ENCODE results near the gene PLEKHG3.
"Not testable (repeated sequence)": the region's sequence is repeated elsewhere in the genome, so short reads cannot be mapped to it uniquely, and the experiment has no call there.

PLEKHG3 gene

DNA sequence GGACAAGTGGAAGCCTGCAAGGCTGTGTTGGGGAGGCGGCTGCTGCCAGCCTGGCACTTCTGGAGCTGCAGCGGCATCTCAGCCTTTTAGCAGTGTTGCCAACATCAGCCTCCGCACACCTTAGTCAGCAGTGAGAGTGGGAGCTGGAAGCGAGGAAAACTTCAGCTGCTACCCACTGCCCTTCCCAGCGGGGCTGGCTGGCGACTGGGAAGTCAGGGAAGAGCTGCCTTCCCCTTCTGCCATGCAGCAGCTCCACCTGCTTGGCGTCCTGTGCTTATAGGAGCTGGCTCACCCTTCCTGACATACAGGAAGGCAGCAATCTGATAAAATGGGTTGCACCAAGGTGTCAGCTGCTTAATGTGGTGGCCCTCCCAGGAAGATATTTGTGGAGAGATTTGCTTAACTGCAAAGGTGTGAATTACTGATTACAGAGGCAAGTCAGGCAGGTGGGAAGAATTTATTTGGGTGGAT lies 15.4 kb upstream of the PLEKHG3 start:
- DNase-seq, result no peak

DNA sequence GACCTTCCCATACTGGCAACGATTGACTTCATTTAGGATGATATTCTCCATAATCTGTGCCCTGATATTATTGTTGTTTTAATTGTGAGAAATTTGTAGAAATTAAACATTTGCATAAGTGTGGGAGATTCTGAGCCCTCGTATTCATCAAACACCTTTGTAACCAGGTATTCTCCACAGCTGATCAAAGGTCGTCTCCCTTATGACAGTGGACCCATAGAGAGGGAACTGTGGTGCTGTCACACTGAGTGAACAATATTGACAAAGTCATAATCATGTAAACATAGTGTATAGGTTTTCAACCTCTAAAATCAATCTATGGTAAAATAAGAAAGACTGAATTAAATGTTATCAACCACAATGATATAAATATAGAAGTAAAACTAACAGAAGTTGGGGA lies 14.9 kb upstream of the PLEKHG3 start:
- no peak for DNase-seq

DNA sequence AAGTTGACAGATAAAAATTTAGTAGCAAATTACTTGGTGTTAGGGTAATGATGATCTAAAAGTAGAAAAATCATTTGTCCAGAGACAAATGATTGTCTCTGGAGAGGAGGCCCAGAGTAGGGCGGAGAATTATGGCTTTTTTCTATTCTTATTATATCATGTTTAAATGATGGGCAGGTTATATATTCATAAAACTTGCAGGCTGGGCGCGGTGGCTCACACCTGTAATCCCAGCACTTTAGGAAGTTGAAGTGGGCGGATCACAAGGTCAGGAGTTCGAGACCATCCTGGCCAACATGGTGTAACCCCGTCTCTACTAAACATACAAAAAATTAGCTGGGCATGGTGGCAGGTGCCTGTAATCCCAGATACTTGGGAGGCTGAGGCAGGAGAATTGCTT lies 13.6 kb upstream of the PLEKHG3 start:
- not testable (repeated sequence) for DNase-seq

DNA sequence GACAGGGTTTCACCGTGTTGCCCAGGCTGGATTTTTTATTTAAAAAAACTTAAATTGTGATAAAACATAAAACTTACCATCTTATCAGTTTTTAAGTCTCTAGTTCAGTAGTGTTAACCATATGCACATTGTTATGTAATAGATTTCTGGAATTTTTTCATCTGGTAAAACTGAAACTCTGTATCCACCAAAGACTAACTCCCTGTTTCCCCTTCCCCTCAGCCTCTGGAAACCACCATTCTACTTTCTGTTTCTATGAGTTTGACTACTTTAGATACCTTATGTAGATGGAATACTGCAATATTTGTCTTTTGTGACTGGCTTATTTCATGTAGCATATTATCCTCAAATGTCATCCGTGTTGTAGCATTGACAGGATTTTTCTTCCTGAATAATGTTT lies 12.8 kb upstream of the PLEKHG3 start:
- DNase-seq, result no peak

DNA sequence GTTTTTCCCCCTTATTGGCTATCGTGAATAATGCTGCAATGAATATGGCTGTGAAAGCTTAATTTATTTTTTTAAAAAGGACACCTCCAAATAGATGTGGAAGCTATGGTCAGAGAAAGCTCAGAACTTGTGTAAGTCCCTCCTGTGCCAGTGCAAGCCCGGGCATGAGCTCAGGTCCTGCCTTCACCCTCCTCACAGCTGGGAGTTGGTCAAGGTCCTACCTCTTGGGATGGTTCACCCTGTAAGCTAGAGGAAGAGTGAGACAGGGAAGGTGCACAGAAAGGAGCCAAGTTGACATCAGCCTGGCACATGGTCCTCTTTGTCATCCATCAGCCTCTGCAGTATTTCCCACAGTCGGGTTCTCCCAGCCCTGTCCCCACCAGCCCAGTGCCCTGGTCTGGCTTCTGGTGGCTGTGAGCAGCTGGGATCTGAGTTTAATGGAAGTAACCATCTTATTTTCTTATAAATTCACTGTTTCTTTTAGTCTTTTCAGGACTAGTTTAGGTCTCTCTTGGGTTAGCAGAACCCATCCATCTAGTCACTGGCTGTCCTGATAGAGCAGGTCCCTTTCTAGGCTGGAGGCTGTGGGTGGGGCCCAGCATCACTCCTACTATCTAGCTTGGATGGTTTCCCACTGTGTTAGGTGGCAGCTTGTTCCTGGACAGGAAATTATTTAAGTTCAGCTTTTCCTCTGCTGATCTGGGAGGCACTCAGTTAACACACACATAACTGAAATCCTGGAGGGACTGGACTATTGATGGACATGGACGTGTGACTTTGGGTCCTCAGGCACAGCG lies 11.8 kb upstream of the PLEKHG3 start:
- DNase-seq, result no peak

DNA sequence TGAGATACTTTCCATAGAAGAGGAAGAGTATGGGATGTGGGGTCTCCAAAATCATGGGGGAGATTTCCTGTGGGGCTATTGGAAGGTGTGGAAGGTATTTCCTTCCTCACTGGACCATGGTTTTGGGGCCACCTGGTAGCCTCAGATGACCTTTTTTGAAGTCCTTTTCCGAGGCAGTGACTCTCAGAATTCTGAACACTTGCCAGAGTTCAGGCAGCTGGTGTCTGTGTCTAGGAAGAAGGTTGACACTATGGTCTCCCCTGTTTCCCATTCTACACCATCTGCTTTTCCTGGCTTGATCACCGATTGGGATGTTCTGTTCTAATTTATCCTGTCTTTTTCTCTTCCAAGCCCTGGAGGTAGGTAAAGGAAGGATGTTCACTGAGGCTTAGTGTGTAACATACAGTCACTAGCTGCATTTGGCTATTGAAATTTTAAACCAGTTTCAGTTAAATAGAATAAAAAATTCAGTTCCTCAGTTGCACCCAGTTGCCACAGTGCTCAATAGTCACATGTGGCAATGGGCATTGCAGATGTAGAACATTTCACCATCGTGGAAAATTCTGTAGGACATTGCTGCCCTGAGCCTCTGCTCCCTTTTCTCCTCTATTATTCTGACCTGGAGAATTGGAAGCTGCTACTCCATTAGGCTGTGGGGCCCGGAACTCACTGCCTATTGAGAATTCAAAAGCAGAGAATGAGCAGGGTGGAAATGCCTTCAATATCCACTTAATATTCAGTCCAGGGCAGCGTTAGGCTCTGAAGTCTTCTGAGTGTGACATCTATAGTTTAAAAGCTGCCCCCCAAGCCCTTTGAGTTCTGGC lies 11.0 kb upstream of the PLEKHG3 start:
- DNase-seq, result no peak

DNA sequence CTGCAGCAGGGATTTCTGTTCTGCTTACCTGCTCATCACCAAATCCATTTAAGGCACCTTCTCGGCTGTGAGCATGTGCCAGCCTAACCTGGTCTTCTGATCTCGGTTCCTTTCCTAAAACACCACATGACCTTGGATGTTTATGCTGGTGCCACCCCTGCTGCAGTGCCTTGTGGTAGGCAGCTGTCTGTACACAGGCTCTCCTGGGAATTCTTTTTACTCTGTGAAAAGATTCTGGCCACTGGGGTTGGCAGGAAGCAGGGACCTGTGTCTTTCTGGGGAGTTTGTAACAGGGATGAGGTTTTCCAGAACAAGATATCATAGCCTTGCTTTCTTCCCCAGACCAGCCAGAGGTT lies 10.4 kb upstream of the PLEKHG3 start:
- no peak for DNase-seq

DNA sequence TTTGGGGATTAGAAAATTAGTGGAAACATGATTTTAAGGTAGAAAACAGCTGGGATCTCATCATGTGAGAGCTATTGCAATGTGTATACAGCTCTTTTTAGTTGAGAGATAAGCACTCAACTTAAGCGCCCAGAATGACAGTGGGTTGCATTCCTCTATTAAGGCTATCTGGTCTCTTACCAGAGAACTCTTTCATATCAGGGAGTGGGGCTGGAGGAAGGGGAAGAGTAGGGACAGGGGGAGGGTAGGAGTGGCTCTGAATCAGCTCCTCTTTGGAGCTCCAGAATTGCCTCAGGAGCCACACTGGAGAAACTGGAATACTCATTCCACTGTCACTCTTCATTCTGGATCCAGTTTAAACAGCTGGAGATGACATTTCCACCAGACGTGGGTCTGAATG lies 9.2 kb upstream of the PLEKHG3 start:
- no peak for DNase-seq

DNA sequence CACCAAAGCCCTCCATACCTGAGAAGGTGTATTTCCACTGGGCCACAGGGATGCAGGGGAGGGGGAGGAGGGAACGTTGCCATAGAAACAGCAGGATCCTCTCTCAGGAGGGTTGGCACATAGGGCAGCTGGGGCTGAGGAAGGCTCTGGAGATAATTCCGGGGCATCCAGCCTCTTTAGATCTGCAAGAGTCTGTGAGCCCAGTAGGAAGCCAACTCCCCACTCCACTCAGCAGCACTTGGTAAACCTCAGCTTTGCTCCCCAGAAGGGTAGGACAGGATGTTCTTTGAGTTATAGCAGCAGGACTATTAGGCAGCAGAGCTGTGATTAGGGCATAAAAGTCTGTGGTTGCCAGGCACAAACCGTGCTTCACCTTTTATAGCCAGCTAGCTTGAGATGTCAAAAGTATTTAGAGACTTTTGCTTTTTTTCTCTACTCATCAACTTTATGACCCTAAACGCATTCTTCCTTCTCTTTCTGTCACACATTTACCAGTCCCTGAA lies 7.8 kb upstream of the PLEKHG3 start:
- DNase-seq, result no peak

DNA sequence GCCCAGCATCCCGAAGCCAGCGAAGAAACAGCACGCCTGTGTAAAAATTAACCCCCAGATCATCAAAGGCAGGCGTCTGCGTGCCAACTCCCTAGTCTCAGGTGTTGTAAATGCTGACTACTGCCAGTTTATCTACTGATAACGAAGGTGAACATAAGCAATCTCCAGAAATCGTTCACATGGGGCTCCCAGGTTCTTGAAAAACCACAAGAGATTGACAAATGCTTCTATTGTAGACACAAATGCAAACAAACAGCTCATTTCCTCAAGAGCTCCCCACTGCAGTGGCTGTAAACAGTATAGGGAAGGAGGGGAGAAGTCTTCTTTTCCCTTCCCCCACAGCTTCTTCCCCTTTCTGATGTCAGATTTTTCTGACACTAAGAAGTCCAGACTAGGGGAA lies 5.3 kb upstream of the PLEKHG3 start:
- DNase-seq, result no peak

DNA sequence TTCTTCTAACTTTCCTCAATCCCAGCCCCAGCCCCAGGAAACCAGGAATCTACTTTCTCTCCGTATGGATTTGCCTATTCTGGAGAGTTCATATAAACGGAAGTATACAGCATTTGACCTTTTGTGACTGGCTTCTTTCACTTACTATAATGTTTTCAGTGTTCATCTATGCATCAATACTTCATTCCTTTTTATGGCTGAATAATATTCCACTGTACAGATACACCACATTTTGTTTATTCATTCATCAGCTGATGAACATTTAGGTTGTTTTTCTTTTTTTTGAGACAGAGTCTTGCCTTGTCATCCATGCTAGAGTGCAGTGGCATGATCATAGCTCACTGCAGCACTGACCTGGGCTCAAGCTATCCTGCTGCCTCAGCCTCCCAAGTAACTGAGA lies 3.9 kb upstream of the PLEKHG3 start:
- no peak for DNase-seq

DNA sequence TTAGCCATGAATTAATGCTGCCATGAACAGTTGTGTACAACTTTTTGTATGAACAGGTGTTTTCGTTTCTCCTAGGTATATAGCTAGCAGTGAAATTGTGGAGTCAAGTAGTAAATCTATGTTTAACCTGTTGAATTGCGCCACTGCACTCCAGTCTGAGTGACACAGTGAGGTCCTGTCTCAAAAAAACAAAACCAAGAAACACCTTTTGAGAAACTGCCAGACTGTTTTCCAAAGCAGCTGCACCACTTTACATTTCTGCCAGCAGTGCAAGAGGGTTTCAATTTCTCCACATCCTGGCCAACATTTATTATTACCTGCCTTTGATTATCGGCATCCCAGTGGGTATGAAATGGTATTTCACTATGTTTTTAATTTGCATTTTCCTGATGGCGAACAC lies 3.3 kb upstream of the PLEKHG3 start:
- DNase-seq, result no peak

DNA sequence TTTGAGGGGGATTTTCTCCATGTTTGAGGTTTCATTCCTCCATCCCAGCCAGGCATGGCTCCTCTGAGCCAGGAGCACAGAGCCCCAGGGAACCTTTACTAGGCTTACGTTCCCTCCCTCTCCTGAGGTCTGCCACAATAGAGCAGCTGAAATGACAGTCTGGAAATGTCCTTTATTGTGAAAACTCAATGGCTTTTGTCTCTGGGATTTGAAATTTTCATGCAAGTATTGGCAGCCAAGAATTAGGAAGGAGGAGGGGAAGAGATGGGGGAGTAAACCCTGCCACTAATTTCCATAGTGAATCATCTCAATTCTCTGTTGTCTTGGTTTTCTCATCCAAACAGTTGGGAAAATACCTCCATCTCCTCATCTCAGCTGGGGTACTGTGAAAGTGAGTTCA lies 2.6 kb upstream of the PLEKHG3 start:
- DNase-seq, result no peak

DNA sequence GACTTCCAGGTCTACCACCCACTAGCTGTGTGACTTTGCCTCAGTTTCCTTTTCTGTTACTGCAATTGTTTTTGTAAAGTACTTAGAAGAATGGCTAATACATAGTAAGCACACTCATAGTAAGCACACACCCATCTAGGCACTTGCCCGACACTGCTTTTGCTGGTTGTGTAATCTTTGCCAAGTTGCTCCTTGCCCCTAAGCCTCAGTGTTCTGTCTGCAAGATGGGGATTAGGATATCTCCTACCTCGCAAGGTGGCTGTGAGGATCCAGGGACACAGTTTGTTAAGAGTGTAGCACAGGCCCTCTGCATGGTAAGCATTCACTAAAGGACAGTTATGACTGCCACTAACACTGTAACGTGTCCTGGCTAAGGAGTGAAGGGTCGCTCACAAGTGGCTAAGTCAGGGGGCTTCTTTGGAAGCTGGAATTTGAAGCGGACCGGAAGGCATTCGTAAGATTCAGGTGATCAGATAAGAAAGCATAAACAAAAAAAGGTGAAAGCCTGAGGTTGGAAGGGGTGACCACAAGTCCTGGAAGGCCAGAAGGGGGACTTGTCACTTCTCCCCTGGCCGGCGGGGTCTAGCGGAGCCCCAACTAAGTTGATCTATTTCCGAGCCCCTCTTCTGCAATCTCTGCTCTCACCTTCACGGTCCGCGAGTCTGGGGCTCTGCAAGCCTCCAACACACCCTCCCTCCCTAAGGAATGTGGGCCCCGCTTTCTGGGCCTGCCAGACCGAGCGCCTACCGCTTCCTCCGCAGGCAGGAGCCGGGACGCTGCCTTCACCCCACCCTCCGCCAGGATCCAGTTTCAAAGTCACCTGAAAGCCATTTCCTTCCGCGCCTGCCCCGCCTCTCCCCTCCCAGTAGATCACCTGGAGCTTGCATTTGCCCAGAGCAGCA lies 1.5 kb upstream of the PLEKHG3 start:
- DNase-seq, result no peak

DNA sequence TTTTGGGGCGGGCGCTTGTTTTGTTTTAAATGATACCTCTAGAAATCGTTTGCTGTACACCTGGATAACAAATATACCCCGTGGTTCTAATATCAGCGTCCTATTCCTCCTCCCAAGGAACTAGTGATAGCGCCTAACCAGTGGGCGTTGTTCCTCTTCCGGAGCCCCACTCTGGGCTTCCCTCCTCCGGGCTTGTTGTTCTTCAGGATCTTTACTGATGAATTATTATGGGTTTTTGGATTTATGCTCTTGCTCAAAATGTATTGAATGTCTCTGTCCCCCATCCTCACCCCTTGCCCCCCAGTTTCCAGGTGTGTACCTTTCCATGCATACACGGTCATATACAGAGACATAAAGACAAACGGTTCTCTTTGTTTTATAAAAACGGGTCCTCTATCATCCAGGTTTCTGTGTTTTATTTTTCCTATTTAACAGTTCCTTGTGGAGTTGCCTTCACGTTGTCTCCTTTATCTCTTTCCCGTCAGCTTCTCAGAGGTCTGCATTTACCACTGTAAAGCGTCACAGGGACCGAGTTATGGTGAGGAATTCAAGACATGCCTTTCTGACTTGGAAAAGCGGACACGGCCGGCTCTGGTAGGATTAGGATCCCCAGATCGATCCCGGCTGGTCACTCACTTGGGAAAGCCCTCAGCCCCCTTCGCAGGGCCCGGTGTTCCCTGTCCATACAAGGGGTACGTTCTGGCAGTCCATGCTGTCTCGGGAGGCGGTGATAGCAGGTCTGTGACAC lies 655 bp upstream of the PLEKHG3 start:
- no peak for DNase-seq

DNA sequence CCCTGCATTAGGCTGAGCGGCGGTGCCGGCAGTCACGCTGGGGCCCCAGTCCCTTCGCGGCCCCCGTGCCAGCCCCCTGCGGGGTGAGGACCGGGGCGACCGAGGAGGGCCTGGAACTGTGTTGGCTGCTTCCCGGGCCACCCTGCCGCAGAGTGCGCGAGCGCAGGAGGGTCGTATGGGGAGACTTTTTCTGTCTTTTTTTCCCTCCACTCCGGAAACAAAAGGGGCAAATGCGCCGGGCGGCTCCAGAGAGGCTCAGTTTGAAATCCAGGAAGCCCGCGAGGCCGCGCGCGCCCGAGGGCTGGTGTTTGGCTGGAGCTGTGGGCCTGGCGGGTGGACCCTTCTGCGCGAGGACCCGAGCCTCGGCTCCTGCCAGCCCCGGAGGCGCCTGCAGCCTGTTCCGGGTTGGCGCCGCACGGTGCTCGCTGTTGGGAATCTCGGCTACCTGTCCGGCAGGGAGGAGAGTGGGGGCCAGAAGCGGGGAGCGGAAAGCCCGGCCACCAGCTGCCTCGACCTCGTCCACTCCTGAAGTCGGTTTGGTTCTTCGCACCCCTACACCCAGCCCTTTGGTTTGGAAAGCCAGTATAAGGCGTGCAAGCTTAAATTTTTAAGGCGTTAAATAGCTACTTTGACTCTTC lies 638 bp downstream of the PLEKHG3 start:
- DNase-seq, result no peak

DNA sequence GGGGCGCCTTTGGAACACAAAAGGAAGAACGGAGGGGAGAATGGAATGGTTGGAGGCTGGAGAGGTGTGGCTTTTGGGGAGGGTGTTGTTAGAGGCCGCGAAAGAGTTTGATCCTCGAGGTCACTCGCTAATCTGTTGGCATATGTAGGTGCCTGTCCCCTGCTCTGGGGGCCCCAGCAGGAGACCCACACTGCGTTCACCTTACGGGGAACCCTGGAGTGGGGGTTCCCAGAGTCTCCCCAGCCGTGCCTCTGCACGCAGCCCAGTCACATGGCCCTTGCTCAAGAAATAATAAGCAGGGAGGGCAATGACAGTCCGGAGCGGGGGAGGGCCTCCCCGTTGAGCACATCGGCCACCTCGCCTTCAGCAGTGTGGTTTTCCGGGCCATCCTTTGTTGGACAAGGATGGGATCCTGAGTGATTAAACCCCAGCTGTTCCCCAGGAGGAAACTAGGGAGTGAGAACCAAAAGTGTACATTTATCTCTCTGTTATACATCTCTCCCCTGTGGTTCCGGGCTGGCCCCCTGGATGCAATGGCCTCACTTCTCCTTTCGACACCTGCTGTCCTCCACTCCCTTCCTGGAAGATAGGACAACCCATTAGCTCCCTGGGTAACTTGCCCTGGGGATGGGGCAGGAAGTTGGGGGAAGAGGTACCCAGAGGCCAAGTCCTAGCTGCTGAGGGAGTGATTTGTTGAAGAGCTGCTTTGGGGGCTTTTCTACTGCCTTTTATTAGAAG lies 1.3 kb downstream of the PLEKHG3 start:
- DNase-seq, result no peak

DNA sequence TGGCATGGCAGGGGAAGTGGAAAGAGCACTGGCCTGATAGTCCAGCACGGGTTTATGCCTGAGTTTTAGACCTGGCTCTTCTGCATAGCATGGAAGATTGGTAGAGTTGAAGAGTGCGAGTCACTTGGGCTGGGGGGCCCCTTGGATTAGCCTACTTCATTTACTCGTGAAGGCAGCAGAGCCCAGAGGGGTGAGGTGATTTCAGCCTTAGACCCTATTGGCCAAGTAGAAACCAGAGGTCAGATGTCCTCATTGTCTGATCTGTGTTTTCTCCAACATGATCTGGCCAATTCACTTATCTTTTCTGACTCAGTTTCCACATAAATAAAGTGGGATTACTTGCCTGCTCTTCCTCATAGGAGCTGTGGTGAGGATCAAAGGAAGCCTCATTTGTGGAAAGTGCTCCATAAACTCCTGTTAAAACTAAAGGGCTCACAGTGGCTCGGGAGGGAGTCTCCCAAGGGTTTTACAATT lies 1.9 kb downstream of the PLEKHG3 start:
- no peak for DNase-seq

DNA sequence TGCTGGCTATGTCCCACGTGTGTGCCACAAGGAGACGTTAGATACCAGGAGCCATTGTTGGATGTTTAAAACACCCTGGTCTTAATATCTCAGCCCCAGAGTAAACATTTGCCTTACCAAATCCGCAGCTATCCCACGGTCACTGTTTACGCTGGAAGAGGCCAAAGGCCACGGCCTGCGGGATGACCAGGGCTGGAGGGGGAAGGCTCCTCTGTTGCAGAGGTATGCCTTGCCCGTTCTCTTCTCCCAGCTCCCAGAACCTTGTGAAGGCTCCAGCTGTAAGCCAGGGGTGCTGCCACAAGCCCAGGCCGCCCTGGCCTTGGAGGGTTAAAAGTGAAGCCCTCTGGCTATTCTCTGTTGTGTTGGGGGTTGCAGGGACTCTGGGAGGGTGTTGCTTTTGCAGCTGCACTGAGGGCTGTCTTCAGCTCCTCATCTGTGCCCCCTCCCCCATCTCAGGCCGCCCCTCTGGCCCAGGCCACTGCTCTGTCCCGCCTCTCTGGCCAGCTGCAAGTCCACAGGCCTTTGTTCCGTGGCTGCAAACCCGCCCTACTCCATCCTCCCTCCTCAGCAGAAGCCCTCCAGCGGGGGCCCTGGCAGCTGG lies 2.5 kb downstream of the PLEKHG3 start:
- no peak for DNase-seq

DNA sequence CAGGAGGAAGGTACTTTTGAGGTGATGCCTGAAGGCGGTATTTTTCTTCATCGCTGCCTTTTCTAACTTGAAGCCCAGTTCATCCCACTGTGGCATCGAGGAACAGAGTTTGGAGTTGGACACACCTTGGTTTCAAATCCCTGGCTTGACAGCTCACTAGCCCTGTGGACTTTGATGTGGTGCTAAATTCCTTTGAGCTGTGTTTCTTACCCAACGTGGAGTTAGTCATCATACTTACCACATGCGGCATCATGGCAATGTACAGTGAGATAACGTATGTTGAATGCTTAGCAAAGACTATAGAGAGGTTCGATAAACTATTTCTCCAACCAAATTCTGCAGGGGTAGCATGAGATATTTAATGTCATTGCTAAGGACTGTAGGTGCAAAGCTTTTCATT lies 3.4 kb downstream of the PLEKHG3 start:
- no peak for DNase-seq
